ENCODE measurements around the gene ROBO4. TPM values are rescaled to one million over a fixed set of nuclear protein-coding genes. Genes with fewer than 3 reads are reported as not detected.

Gene ROBO4
- 10 to 100 TPM in 1 of 4 donors, 1 to 10 TPM in 3; 4.8 to 31.8 (median 6.4) TPM for total RNA-seq

DNA sequence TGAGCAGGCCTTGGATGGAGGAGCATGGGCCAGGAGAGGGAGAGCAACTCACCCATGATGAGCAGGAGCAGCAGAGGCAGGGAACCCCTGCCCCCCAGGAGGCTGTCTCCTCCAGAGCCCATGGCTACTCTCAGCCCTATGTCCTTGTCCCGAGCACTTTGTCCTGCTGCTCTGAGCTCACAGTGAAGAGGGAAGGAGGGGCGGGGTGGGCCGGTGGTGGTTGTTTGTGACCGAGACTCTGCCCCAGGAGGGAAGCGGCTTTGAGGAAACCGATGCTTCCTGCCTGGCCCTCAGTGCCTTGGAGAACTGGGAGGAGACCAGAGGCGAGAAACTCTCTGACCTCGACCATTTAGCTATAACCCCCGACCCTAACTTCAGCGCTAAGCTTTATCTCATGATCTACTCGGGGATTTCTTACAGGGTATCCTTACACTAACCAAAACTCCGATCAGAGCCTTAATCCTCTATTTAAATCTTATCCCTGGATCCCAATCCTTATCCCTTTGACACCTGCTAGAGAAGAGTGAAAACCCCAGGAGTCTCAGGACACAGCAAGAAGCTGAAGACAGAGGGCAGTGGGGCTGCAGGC, at the start of gene ROBO4:
Gene ROBO4 (minus strand): TSS at position 192 of the 589 bp plus-strand sequence. CDS start 70 bp downstream, at position 122.
- H3K36me3 ChIP-seq = no peaks in the 10 kb centered on the region
- H3K27ac ChIP-seq = peak within 1 kb of the TSS; percentile 20 to 57 (median 43)
- WGBS, 2 donors (ENCODE audit: low coverage in 1 of 2) = 29 to 39% methylated on average over 4 to 12 of the region's 12 CpGs
- H3K27me3 ChIP-seq = peaks cover 8% of the 10 kb centered on the region
- in situ Hi-C loops (cut with MboI; ENCODE audit: low pct_ligation_motif_present in 1 of 4, low pct_unique_long_range_greater_than_20kb in 1 of 4, low sequenced_read_pairs in 3 of 4) = no loop called here
- intact Hi-C loops (cut with DNase I; ENCODE audit: low total_unique reads) = no loop called here
- H3K9me3 ChIP-seq = no peaks in the 10 kb centered on the region
- no peak within 1 kb of the TSS for H3K4me3 ChIP-seq
- DNase-seq = no peak
- H3K4me1 ChIP-seq = no peaks in the 10 kb centered on the region
- TF ChIP-seq CTCF (IDR thresholded peaks at IDR 0.05) (no peak), POLR2A (IDR thresholded peaks at IDR 0.05) (no peak), POLR2AphosphoS5 (IDR thresholded peaks at IDR 0.05) (no peak), EP300 (IDR thresholded peaks at IDR 0.05; ENCODE audit: low read depth) (no peak)

DNA sequence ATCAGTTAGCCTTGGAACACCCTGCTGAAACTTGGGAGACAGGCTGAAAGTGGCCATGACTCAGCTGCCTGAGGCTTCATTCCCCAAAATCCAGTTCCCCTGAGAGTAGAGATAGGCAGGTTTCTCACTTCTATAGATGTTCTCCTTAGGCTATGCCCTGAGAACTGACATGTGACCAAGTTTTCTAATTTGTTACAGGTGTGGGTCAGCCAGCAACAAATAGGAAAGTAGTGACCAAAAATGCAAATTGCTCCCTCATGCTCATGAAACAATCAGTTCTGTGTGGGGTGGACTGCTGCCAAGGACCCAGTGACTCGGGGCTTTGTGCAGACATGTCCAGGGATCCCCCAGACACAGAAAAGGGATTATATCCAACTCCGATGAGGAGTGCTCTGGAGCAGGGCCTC, 49.1 kb upstream of the ROBO4 start:
- Histone ChIP-seq H3K4me3 (no peak overlapping the region), H3K9me3 (no peaks in the 10 kb centered on the region), H3K36me3 (no peaks in the 10 kb centered on the region), H3K27me3 (peaks cover 15% of the 10 kb centered on the region), H3K27ac (no peak overlapping the region), H3K4me1 (no peaks in the 10 kb centered on the region)
- intact Hi-C loops (cut with DNase I; ENCODE audit: low total_unique reads) (no loop called here), in situ Hi-C loops (cut with MboI; ENCODE audit: low pct_ligation_motif_present in 1 of 4, low pct_unique_long_range_greater_than_20kb in 1 of 4, low sequenced_read_pairs in 3 of 4) (no loop called here)
- DNase-seq = no peak
- TF ChIP-seq POLR2A (IDR thresholded peaks at IDR 0.05) (no peak), CTCF (IDR thresholded peaks at IDR 0.05) (no peak), POLR2AphosphoS5 (IDR thresholded peaks at IDR 0.05) (no peak)
- WGBS, 2 donors (ENCODE audit: low coverage in 1 of 2) = 46% methylated on average over 2 of the region's 2 CpGs; no CpG with 5 or more reads in 1 of the 2 donors

DNA sequence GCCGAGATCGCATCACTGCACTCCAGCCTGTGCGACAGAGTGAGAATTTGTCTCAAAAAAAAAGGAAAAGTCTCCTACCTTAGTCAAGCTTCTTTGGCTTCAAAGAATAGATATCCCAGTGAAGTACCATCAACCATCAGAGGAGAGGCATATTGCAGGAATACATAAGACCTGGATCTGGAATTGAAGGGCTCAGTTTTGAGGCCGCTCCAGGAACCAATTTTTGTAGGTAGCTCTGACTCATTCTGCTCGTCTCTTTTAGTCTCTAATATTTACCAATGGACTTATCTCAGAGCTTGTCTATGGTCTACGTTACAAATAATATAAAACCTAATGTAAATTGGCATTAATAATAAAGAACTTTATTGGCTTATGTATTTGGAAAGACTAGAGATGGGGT, 48.2 kb upstream of the ROBO4 start:
- no peaks in the 10 kb centered on the region for H3K4me1 ChIP-seq
- TF ChIP-seq POLR2A (IDR thresholded peaks at IDR 0.05) = no peak
- no peak for TF ChIP-seq EP300 (IDR thresholded peaks at IDR 0.05; ENCODE audit: low read depth)
- no peak for TF ChIP-seq POLR2AphosphoS5 (IDR thresholded peaks at IDR 0.05)
- no peak for TF ChIP-seq CTCF (IDR thresholded peaks at IDR 0.05)
- H3K36me3 ChIP-seq = no peaks in the 10 kb centered on the region
- H3K4me3 ChIP-seq = no peak overlapping the region
- no peaks in the 10 kb centered on the region for H3K9me3 ChIP-seq
- in situ Hi-C loops (cut with MboI; ENCODE audit: low pct_ligation_motif_present in 1 of 4, low pct_unique_long_range_greater_than_20kb in 1 of 4, low sequenced_read_pairs in 3 of 4) = no loop called here
- WGBS, 2 donors (ENCODE audit: low coverage in 1 of 2) = 78 to 89% methylated on average over 6 of the region's 6 CpGs
- intact Hi-C loops (cut with DNase I; ENCODE audit: low total_unique reads) = no loop called here
- no peak overlapping the region for H3K27ac ChIP-seq
- no peak for DNase-seq
- H3K27me3 ChIP-seq = peaks cover 12% of the 10 kb centered on the region

DNA sequence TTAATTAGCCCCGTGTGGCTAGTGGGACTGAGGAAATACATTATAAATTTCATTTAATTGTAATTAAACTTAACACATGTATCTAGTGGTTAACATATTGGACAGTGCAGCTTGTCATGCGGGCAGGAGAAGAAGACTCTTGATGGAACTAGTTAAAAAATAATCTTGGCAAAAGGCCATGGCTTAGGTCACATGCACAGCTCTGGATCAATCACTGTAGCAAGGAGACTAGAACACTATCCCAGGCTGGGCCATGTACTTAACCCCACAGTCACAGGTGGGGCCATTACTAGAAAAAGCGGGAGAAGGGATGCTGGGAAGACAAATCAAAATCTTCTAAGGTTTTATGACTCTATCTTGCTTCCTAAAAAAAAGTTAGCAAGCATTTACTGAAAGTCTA, 46.9 kb upstream of the ROBO4 start:
- no peaks in the 10 kb centered on the region for H3K36me3 ChIP-seq
- H3K9me3 ChIP-seq = no peaks in the 10 kb centered on the region
- no peak overlapping the region for H3K4me3 ChIP-seq
- no peak for TF ChIP-seq POLR2AphosphoS5 (IDR thresholded peaks at IDR 0.05)
- TF ChIP-seq POLR2A (IDR thresholded peaks at IDR 0.05) = no peak
- no peak for TF ChIP-seq EP300 (IDR thresholded peaks at IDR 0.05; ENCODE audit: low read depth)
- TF ChIP-seq CTCF (IDR thresholded peaks at IDR 0.05) = no peak
- peaks cover 12% of the 10 kb centered on the region for H3K27me3 ChIP-seq
- H3K27ac ChIP-seq = no peak overlapping the region
- DNase-seq = no peak
- WGBS, 2 donors (ENCODE audit: low coverage in 1 of 2) = 40 to 72% methylated on average over 3 of the region's 3 CpGs
- in situ Hi-C loops (cut with MboI; ENCODE audit: low pct_ligation_motif_present in 1 of 4, low pct_unique_long_range_greater_than_20kb in 1 of 4, low sequenced_read_pairs in 3 of 4) = no loop called here
- intact Hi-C loops (cut with DNase I; ENCODE audit: low total_unique reads) = no loop called here
- no peaks in the 10 kb centered on the region for H3K4me1 ChIP-seq
